ENCODE measurements around the gene GNAT2.

GNAT2 gene

GRCh38 chr1:109641861-109642260 is 22.4 kb upstream of the GNAT2 start:
- no peak for DNase-seq (ENCODE audit: low read depth in 2 of 2)

- DNase-seq (ENCODE audit: low read depth in 2 of 2), result no peak
Observed at GRCh38 chr1:109641078-109641740, 21.8 kb upstream of the GNAT2 start.

DNA sequence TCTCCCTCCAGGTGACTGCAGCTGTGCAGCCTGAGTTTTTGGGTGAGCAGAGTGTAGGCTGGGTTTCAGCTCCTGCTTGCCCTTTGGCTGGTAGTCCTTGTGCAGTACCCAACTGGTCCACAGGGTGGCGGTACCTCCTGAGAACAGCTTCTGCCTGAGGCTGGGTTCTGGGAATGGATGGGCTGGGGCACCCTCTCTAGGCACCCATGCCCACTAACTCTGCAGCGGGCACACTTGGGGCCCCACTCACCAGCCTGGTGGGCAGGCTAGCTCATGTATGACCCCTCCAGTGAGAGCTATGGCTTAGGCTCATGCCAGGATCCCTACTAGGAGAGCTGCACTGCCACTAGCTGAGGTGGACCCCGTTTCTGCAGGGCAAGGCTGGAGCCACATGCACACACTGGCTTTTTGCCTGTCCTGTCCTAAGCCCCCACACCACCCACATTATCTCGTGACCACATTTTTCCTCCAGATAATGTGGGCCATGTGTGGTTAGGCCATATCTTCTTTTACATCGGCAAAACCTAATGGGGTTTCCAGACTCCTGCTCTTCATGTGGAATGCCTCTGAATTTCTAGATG is 21.0 kb upstream of the GNAT2 start:
- peak; percentile 92 to 94 for DNase-seq (ENCODE audit: low read depth in 2 of 2)

GRCh38 chr1:109639841-109640184 is 20.4 kb upstream of the GNAT2 start:
- no peak for DNase-seq (ENCODE audit: low read depth in 2 of 2)

DNA sequence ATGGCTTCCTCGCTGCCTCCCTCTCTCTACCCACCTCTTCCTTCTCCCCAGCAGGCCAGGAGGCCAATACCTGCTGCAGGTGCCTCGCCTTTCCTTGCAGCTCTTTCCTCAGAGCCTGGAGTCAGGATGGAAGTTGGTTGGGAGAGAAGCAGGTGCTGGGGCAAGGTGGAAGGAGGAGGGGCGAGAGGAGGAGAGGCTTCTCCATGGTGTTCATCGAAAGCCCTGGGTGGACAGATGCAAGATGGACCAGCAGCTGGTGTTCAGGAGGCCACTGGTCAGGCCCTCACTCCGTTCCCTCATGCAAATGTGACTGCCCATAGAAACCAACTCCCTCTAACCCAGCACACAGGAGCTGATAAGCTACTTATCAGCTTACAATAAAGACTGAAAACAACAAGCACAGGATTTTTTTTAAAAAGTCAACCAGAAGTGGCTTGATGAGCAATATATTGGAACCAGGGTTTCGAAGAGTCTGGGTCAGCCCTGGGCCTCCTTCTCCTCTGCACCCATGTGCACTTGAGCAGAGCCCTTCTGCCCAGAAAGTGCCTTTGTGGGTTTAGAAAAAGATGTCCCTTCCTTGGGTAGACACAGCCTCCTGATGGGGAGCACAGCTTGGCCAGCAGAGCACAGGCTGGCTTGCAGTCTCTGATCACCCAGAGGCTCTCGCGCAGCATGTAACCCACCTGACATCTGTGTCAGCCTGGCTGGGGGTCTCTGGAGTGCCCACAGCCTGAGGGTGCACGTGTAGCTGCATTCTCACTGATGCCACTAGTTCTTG is 19.8 kb upstream of the GNAT2 start:
- no peak for DNase-seq (ENCODE audit: low read depth in 2 of 2)

GRCh38 chr1:109637446-109637845 is 18.0 kb upstream of the GNAT2 start:
- no peak for DNase-seq (ENCODE audit: low read depth in 2 of 2)

GRCh38 chr1:109636201-109636952 is 17.0 kb upstream of the GNAT2 start:
- no peak for DNase-seq (ENCODE audit: low read depth in 2 of 2)

DNA sequence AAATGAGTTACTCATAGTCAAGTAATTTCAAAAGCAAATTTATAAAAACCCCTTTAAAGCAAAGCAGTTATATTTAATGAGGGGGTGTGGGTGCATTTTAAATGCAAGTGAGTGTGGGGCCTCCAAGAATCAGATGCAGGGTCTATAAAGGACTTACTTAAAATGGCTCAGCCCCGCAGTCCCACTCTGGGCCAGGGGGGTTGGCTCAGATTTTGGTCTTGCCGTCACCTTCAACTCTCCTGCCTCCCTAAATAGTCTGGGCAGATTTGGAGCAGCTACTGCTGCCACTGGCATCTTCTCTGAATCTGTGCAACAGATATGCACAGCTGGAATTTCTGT is 16.4 kb upstream of the GNAT2 start:
- DNase-seq (ENCODE audit: low read depth in 2 of 2), result no peak

GRCh38 chr1:109634771-109635750 is 15.6 kb upstream of the GNAT2 start:
- no peak for DNase-seq (ENCODE audit: low read depth in 2 of 2)

DNA sequence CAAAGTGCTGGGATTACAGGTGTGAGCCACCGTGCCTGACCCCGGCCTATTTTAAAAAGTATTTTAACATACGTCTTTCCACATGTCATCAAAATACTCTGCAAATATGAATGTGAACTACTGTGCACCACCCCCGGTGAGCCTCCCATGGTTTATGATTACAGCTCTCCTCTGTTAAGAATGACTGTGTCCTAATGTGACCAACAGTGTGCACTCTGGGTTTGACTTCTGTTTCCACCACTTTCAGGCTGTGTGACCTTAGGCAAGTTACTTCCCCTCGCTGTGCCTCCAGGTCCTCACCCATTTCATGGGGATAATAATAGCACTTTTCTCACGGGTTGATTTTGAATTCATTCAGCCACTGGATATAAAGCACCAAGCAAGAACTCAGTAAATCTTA is 14.9 kb upstream of the GNAT2 start:
- no peak for DNase-seq (ENCODE audit: low read depth in 2 of 2)

DNA sequence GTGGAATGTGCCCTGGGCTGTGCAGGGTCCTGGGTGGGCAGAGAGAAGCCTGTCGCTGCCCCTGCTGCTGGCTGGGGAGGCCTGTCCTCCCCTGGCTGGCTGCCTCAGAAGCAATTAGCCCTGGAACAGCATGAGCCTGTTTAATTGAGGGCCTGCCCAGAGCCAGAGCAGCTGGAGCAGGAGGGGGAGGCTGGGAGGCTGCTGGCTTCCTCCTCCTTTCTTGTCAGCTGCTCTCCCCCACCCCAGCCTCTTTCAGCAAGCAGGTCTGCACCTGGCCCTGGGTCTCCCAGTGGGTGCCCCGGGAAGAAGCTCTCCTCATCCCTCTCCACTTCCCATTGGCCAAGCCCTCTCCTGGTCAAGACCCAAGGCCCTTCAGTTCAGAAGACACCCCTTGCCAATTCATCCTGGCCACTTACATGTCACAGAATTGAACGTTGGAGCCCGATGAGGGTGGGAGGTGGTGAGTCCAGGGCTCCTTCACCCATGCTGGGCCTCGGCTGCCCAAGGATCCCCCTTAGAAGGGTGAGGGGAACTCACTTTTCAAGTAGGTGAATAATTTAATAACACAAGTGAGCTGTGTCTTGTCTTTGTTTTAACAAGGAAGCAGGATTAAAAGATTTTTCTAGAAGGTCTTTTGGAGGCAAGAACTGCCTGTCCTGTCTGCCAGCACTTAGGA is 13.4 kb upstream of the GNAT2 start:
- DNase-seq (ENCODE audit: low read depth in 2 of 2), result no peak

- no peak for DNase-seq (ENCODE audit: low read depth in 2 of 2)
Observed at GRCh38 chr1:109631513-109632505, 12.4 kb upstream of the GNAT2 start.

DNA sequence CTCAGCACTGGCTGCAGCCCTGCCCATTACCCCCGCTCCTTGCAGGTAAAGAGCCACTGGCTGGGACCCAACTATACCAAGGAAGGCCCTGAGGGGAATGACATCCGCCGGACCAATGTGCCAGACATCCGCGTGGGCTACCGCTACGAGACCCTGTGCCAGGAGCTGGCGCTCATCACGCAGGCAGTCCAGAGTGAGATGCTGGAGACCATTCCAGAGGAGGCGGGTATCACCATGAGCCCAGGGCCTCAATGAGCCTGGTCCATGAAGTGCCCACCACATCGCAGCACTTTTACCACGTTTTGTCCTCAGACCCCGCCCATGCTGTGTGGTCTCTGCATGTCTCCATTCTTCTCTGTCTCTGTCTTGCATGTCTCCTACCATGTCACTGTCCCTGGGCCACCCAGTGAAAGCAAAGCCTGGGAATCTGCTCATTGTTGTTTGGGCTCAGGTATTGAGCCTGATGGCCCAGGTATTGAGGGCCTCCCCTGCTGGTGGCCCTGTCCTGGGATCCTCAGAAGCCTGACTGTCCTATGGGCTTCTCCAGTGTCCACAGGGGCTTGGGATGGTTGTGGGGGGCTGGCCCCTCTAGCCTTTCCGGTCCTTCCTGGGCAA is 11.6 kb upstream of the GNAT2 start:
- DNase-seq (ENCODE audit: low read depth in 2 of 2), result no peak

DNA sequence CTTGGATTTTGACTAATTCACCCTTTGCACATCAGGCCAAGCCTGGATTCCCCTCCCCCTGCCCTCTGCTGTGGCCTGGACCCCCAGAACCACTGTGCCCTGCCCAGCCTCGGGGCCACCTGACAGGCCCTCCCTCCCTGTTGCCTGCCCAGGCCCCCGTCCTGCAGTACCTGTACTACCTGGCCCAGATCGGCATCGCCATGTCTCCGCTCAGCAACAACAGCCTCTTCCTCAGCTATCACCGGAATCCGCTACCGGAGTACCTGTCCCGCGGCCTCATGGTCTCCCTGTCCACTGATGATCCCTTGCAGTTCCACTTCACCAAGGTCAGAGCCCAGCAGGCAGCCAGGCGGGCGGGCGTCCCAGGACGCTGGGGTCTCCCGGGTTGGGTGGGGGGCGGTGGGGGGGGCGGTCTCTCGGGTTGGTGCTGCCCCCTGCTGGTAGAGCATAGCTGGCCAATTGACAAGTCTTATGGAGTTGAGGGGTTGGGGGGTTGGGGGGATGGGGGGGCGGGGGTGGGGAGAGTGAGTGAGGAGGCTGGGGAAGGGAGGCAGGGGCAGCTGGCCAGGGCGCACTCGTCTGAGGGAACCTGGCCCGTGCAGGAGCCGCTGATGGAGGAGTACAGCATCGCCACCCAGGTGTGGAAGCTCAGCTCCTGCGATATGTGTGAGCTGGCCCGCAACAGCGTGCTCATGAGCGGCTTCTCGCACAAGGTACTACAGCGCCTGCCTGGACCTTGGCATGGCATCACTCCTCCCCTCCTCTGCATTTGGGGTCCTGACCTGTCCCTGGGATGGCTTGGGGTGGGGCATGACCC is 10.9 kb upstream of the GNAT2 start:
- DNase-seq (ENCODE audit: low read depth in 2 of 2), result peak in 1 of 2 donors; percentile 43

DNA sequence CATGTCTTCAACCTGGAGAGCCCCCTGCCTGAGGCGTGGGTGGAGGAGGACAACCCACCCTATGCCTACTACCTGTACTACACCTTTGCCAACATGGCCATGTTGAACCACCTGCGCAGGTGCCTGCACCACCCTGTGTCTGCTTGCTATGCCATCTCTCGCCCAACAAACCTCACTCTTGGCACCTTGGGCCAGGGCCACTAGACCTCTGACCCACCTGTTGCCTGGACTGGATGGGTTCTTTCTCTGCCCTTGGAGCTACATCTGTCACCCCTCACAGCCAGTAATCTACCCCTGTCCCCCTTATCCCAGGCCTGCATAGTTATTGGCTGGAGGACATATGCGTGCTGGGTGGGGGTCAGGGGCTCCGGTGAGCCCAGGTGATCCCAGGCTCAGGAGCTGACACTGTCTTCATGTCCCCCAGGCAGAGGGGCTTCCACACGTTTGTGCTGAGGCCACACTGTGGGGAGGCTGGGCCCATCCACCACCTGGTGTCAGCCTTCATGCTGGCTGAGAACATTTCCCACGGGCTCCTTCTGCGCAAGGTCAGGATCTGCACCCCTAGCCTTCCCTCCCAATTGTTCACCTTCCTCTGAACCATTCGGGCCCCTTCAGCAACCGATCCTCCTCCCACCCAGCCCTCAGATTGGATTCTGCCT is 10.1 kb upstream of the GNAT2 start:
- DNase-seq (ENCODE audit: low read depth in 2 of 2), result no peak

DNA sequence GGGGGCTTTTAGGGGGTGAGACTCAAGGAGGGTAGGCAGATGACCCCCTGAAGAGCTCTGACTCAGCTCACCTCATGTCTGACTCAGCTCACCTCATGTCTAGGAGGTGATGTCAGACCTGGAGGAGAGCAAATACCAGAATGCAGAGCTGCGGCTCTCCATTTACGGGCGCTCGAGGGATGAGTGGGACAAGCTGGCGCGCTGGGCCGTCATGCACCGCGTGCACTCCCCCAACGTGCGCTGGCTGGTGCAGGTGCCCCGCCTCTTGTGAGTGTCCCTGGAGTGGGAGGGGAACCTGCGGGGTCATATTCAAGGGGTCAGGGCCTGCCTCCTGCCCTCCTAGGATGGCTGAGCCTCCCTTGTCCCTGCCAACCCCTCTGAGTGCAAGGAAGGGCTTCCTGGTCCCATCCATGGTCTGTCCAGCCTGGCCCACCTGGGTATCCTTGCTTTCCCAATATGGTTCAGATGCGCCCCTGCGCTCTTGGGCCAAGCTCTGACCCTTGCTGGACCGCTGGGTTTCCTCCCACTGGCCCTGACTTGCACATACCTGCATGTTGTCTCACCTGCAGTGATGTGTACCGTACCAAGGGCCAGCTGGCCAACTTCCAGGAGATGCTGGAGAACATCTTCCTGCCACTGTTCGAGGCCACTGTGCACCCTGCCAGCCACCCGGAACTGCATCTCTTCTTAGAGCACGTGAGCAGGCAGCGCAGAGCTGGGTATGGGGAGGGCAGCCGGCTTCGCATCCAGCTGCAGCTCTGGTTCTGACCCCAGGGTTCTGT is 9.3 kb upstream of the GNAT2 start:
- no peak for DNase-seq (ENCODE audit: low read depth in 2 of 2)
